HG03025 (cell line): ENCODE measurements around the gene RGS18.
A peak's percentile ranks its signal among the peaks of the same experiment; 100 is the strongest.
"Not testable (repeated sequence)": the region's sequence is repeated elsewhere in the genome, so short reads cannot be mapped to it uniquely, and the experiment has no call there.

Experiments used
- ATAC-seq: cut with Tn5 transposase; IDR thresholded peaks from one replicate; pipeline ENCODE4 v1.9.1; 2021; ENCODE audit warnings: mild to moderate bottlenecking, moderate library complexity; ENCODE audit not compliant: unreplicated experiment, low FRiP score

RGS18 gene, protein sequence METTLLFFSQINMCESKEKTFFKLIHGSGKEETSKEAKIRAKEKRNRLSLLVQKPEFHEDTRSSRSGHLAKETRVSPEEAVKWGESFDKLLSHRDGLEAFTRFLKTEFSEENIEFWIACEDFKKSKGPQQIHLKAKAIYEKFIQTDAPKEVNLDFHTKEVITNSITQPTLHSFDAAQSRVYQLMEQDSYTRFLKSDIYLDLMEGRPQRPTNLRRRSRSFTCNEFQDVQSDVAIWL

DNA sequence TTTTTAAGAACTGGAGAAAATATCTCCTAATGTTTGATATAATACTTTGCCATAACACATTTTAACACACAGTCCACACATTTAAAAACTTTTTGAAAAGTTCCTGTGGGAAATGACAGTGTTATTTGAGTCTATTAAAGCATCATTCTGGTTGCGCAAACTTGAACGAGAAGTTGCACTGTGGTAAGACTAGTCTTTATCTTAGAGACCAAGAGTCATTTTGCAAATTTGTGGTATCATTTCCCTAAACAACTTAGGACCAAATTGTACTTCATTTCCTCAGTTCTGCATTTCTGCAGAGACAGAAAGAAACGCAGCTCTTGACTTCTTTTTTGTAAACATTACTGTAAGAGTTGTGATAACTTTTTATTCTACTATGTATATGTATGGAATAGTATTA lies at the start of gene RGS18:
TSS of gene RGS18 (plus strand) at position 282 of the 400 bp plus-strand sequence. CDS start 176 bp downstream, outside the sequence.
- ATAC-seq: peak; percentile 97

DNA sequence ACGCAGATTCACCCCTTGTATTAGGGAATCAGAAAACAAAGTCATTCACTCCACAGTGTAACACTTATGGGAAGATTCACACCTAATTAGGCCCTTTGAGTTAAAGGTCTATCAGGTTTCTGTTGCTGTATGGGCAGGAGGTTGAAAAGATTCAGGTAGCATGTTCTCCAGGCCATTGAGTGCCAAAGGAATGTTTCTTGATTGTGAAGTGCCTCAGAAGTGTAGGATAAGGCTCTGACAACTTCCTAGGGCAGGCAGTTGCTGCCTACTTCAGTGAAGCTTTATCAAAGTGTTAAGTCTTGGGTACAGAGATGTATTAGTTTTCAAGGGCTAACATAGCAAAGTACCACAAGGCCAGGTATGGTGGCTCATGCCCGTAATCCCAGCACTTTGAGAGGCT lies 48.7 kb upstream of the RGS18 start:
- no peak for ATAC-seq

DNA sequence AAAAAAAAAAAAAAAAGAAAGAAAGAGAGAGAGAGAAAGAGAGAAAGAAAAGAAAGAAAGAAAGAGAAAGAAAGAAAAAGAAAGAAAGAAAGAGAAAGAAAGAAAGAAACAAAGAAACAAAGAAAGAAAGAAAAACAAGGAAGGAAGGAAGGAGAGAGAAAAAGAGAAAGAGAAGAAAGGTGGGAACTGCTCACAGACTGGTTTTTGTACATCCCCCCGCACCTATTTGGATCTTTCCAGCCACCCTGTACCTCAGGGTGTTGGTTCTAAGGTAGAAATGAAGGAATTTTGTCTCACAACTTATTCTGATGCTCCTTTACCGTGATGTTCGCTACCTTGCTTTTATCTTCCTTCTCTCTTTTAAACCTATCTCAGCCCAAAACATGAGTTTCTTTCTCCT lies 43.3 kb upstream of the RGS18 start:
- no peak for ATAC-seq

DNA sequence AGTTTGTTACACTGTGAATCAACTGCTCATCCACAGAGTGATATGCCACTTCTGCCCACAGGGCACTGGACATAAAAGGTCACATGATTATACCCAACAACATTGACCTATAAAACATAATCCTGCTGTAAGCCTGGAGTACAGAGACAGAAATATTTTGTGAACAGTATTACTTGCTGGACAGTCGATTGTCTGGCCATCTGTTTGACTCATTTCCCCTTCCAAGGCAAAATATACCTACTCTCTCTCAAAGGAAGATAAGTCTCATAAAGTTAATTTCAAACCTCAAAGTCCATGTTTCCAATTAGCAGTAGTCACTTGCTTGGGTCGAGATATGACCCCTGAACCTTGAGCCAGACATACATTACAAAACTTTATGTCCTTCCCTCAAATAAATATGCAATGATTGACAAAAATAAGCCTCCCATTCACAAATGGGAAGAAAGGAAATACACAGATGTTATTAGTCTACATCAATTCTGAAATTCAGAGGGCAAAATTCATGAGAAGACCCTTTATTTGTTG lies 39.3 kb upstream of the RGS18 start:
- no peak for ATAC-seq

DNA sequence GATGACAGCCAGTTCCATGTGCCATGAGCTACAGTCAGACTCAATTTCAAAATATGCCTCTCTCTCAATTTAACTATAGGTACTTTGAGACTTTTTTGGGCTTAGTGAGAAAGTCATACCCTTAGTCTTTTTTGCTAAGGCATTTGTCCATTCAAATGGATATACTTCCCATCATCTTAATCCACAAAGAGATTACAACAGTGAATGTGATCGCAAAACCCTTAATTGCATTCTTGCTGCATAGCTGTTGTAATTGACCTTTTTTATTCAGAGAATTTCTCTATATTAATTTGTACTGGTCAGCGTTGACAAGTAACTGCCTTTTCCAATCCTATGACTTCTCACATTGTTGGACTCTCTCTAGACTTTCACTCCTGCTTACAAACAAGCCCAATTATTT lies 38.6 kb upstream of the RGS18 start:
- no peak for ATAC-seq

DNA sequence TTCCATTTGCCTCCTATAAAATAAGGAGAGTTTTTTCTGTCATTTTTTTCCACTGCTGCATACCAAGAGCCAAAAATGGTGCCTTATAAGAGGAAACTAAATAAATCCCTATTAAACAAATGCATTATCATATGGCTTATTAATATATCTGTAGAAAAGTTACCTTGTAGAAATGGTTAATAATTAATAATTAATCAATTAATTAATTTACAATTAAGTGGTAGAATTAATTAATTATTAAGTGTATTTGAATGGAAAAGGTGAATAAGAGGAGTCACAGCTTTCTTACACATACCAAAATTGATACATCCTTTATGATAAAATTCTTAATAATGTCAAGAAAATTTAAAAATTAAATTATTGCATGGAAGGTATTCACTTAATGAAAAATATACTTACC lies 35.6 kb upstream of the RGS18 start:
- no peak for ATAC-seq

DNA sequence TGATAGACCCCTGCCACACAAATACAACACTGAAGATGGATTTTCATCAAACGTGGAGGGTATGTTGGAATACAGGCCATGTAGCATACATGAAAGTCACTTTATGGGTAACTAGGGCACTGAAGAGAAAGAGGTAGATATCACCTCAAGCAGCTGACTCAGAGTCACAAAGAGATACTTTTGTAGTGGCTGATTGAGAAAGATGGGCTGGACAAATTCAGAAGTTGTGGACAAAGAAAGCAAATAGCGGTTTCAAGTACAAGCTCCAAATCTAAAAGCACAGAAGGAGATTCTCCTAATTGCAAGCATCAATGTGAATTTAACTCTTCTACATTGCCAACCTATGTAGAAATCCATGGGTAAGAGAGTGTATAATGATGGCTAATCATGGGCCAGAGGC lies 35.0 kb upstream of the RGS18 start:
- ATAC-seq: no peak

DNA sequence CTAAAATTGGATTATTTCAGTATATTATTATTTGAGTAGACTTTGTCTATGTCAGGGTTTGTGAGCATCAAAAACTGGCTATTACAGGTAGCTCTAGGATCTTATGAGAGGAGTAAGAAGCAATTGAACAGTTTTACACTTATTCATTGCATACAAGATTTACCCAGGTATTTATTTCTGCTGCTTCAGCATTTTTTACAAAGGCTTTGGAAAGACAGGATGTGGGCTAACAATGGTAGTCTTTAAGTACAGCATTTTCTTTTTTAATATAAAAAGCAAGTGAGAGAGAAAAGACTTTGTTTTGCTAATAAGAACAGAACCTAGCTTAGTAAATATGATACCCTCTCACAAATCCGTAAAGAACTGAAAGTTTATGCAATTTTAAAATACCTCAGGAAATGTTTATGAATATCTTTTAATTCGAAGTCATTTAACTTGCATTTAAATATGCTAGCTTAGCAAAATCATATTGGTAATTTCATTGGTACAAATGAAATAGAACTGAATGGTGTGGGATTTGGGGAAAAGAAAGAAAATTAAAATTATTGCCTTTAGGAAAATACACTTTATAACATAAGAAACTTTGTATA lies 32.1 kb upstream of the RGS18 start:
- ATAC-seq: no peak

DNA sequence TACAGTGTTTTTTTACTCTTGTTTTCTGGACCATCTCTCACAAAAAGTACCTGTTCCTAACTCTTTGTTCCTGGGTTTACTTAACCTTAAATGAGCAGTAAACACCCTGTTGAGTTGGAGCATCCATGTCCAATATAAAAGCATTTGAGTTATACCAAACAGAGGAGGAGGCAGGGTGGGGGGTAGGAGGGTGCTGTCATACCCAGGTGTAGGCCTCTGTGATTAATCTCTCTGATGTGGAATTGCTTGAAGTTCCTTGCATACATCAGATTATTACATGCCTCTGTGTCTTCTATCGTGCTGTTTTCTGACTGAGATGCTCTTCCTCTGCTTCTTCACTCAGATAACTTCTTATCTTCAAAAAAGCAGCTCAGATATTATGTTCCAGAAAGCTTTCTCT lies 28.1 kb upstream of the RGS18 start:
- no peak for ATAC-seq

DNA sequence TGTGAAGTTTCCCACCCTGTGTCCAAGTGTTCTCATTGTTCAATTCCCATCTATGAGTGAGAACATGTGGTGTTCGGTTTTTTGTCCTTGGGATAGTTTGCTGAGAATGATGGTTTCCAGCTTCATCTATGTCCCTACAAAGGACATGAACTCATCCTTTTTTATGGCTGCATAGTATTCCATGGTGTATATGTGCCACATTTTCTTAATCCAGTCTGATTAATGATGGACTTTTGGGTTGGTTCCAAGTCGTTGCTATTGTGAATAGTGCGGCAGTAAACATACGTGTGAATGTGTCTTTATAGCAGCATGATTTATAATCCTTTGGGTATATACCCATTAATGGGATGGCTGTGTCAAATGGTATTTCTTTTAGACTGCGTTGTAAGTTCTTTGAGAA lies 27.4 kb upstream of the RGS18 start:
- not testable (repeated sequence) for ATAC-seq

DNA sequence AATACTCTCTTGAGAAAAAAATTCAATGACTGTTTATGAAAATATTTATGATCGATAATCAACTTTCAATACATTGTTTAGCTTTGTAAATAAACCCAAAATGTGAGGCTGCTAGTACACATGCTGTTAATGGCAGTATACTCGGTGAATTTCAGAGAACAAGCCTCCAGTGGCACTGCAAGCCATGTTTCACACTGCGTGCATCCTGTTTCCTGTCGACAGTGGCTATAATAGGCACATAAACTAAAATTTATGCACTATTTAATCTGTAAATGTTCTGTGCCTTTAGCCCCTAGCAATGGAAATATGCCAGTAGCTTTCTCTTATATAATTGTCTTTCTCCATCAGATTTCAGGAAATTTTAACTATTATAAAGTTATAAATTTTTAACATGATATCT lies 26.3 kb upstream of the RGS18 start:
- ATAC-seq: no peak

DNA sequence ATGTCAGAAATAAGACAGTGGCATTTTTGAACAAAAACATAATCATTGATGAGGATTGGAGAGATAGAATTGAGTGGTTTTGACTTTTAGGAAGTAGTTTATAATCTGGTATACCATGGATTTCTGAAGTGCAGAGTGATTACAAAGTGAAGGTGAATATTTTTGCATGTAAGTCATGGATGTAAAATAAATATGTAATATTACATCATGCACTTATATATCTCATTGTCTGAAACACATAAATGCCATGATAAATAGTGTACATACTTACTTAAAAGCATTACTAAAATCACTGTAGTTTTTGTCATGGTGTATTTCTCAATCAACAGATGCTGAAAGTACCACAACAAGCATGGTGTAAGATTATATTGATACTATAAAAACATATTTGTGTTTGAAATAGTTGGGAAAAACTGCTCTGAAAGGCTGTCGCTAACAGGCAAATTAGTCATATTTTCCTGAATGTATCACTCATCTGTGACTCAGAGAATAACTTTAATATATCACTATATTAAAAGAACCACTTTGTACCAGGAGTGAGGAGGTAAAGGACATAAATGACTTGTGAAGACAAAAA lies 24.8 kb upstream of the RGS18 start:
- ATAC-seq: no peak

DNA sequence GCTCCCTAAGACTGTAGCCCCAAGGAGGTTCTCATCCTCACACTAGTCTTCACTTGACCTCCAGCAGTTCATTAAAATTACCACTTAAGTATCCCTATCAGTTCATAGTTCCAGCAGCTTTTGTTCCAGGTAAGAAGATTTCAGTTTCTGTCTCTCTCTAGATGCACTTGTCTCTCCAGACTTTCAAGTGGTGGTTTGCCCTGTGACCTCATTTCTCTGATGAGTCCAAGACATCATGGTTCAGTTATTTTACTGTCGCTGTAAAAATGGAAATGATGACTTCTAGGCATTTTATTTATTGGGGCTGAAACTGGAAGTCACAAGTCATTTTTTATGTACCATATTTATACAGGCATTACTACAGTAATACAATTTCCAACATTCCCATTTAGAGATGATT lies 17.9 kb upstream of the RGS18 start:
- ATAC-seq: no peak

DNA sequence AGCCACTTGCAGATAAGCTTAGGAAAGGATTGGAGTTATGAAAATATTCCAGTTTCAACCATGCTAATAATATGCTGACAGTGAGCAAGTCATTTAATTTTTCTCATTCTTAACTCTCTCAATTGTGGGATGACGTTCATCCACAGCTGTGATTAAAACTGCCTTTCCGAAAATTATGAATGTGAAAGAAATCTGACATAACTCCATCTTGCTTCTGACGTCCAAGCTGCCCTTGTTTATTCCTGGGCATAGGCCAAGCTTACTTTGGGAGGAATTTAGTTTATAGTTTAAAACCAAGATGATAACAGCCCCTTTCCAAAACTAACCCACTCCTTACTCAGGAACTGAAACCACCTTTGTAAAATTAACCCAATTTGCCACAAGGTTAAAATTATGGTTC lies 11.0 kb upstream of the RGS18 start:
- no peak for ATAC-seq

DNA sequence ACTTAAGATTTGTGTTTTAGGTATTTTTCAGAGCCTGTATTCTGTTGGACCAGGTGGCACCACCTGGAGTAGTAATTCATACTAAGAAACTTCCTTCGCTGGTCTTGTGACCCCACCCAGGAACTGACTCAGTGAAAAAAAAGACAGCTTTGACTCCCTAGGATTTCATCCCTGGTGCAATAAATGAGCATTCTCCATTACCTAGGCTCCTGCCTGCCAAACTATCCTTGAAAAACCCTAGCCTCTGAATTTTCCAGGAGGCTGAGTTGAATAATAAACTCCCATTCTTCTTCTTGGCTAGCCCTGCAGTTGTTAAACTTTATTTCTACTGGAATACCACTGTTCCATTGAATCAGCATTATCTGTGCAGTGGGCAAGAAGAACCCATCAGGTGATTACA lies 10.6 kb upstream of the RGS18 start:
- ATAC-seq: no peak

DNA sequence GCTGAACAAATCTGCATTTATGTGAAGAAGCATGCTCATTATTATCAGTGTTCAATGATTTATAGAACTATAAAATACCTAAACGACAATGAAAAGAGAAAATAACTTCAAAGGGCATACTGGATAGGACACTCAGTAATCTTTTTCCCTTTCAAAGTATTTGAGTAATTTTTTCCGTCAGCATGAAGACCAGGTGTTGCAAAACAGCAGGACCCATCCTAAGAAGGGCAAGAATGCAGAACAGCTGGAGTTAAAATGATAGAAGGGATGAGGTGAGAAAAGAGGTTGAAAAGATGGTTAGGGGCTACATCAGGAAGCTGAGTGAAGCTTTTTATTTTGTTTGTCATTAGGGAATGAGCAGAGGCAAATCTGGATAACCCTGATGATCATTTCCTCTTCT lies 7.1 kb upstream of the RGS18 start:
- no peak for ATAC-seq

DNA sequence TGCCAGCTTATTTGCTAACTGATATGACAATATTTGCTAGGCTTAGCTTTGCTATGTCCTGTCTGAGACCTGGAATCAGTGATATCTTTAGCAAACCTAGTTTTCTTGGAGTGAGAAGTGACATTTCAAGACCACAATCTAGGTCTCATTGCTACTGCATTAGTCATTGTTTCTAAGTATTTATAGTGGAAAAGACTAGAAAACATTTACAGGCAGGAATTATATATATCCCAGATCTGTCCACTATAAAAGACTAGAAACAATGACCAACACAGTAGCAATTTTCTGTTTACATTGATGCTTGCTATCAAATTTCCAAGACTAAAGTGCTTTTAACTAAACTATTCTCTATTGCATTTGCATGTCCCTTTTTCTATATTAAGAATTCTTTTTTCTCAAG lies 5.0 kb upstream of the RGS18 start:
- ATAC-seq: no peak

DNA sequence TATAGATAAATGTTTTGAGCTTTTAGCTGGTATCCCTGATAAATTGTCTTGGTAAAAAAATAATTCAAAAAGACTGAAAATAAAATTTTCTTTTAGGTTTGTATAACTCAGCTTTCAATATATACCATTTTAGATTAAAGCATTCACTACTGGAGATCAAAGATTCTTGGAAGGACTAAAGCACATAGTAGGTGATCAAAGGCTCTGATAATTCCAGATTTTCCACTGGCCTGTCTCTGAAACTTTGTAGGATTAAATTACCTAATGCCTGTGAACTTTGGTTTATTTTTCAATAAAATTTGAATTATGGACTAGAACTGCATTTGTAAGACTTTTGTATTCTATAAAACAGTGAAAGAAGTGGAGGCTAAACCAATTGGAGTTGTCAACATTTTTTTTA lies 1.2 kb upstream of the RGS18 start:
- no peak for ATAC-seq

DNA sequence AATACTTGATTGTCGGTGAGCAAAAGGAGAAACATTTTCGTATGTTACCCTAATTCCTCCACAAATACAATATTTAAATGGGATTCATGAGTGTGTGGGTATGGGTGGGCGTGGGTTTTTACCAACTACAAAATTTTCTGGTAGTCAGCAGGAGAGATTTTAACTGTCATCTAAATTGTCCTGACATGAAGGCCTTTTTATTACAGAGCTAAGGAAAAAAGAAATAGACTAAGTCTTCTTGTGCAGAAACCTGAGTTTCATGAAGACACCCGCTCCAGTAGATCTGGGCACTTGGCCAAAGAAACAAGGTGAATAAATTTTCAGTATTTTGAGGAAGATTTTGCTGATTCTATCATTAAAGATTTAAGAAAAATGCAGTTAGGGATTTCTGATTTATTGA lies 752 bp downstream of the RGS18 start:
- no peak for ATAC-seq

DNA sequence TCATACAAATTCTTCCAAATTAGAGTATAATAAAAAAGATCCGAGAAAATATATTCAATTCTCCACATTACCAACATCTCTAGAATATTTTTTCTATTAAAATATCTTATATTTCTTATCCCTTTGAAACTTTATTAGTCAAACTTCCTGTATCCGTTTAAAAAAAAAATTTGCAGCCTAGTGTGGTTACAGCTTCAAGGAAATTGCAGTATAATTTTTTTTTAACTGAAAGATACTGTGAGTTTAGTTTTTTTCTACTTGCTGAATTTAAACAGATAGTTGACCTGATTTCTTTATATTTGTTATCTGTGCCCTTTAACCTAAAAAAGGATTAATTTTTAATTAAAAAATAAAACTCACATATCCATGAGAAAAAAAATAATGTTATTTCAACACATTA lies 1.5 kb downstream of the RGS18 start:
- no peak for ATAC-seq

DNA sequence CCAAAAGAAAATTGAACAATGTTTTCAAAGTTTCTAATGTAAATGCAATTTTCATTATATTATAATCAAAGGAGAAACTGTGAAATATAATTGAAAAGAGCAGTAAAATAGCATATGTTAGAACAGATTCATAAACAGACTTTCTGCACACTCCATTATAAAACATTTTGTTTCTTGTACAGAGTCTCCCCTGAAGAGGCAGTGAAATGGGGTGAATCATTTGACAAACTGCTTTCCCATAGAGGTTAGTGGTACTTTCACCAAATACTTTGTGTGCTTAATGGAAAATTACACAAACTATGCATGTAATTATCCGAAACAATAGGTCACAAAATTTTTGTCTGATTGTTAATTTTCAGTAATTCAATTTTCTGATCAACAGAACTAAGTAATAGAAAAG lies 1.9 kb downstream of the RGS18 start:
- no peak for ATAC-seq

DNA sequence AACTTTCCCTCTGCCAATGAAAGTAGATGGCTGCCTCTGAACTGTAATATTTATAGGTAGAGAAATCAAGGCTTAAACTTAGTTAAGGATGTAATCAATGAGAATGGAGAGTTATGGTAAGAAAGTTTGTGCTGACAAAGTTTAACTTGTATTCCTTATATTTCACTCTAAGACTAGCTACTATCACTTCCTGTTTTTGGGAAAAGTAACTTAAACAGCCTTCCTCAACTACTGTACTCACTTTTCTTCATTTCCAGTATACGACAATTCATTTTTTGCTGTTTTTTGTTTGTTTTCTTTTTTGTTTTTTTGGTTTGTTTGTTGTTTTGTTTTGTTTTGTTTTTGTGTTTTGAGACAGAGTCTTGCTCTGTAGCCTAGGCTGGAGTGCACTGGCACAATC lies 3.7 kb downstream of the RGS18 start:
- ATAC-seq: no peak
